Keratinocyte (primary cell): ENCODE data around the gene SLC12A5. TPM values are rescaled to one million over a fixed set of nuclear protein-coding genes. Genes with fewer than 3 reads are reported as not detected.

ENCODE experiments used
- DNase-seq: peaks from one replicate; pipeline ENCODE4 v3.0.0-alpha.2; 2011; ENCODE audit warnings: low read depth, missing footprints, low spot score
- FAIRE-seq: peaks from 2 replicates; lab custom pipeline; 2011; peaks lifted over from hg19 to GRCh38; lab: Jason Lieb, UNC
- H2AFZ ChIP-seq: 2 replicates; pipeline ENCODE4 v1.6.0; 2012; ENCODE audit warnings: low read length, control low read depth, inconsistent platforms; ENCODE audit not compliant: control insufficient read depth
- H3K27ac ChIP-seq: 2 replicates; pipeline ENCODE4 v1.5.1; 2011; ENCODE audit warnings: low read length; ENCODE audit not compliant: control insufficient read depth, insufficient read depth
- H3K27me3 ChIP-seq: 3 replicates; pipeline ENCODE4 v1.6.0; 2011; ENCODE audit warnings: low read length; ENCODE audit not compliant: control insufficient read depth, insufficient read depth; ENCODE audit errors: extremely low read depth
- H3K36me3 ChIP-seq, 2 experiments: 2 replicates in 1 of 2; 3 replicates in 1 of 2; pipeline ENCODE4 v1.5.1; 2011; ENCODE audit warnings: low read length in 2 of 2, mild to moderate bottlenecking in 1 of 2; ENCODE audit not compliant: control insufficient read depth in 2 of 2, insufficient read depth in 2 of 2; ENCODE audit errors: extremely low read depth in 1 of 2
- H3K4me1 ChIP-seq: 3 replicates; pipeline ENCODE4 v1.5.1; 2011; ENCODE audit warnings: low read length; ENCODE audit not compliant: control insufficient read depth, insufficient read depth; ENCODE audit errors: extremely low read depth
- H3K4me2 ChIP-seq: 3 replicates; pipeline ENCODE4 v1.6.0; 2011; ENCODE audit warnings: low read depth, low read length; ENCODE audit not compliant: control insufficient read depth, insufficient read depth; ENCODE audit errors: extremely low read depth
- H3K4me3 ChIP-seq, 3 experiments: fragments of 200-600 bp in 1 of 3; sonication (generic) in 1 of 3; 2 replicates in 2 of 3; 3 replicates in 1 of 3; pipeline ENCODE4 v1.5.1; 2011 to 2016; ENCODE audit warnings: low read length in 3 of 3, mild to moderate bottlenecking in 3 of 3, control low read depth in 2 of 3, inconsistent platforms in 1 of 3, low read depth in 1 of 3, mixed read lengths in 1 of 3, mixed run types in 1 of 3, moderate library complexity in 1 of 3; ENCODE audit not compliant: control insufficient read depth in 2 of 3, insufficient read depth in 2 of 3; ENCODE audit errors: extremely low read depth in 1 of 3
- H3K79me2 ChIP-seq: 2 replicates; pipeline ENCODE4 v1.6.0; 2012; ENCODE audit warnings: low read length; ENCODE audit not compliant: control insufficient read depth, insufficient read depth
- H3K9ac ChIP-seq: 3 replicates; pipeline ENCODE4 v1.6.0; 2011; ENCODE audit warnings: low read length; ENCODE audit not compliant: control insufficient read depth, insufficient read depth; ENCODE audit errors: extremely low read depth
- H3K9me1 ChIP-seq: 3 replicates; pipeline ENCODE4 v1.6.0; 2011; ENCODE audit warnings: low read length; ENCODE audit not compliant: control insufficient read depth, insufficient read depth; ENCODE audit errors: extremely low read depth
- H3K9me3 ChIP-seq: 2 replicates; pipeline ENCODE4 v1.5.1; 2012; ENCODE audit warnings: low read depth, low read length; ENCODE audit not compliant: control insufficient read depth
- H4K20me1 ChIP-seq: 3 replicates; pipeline ENCODE4 v1.6.0; 2011; ENCODE audit warnings: low read length; ENCODE audit not compliant: control insufficient read depth, insufficient read depth; ENCODE audit errors: extremely low read depth
- EZH2 ChIP-seq: IDR thresholded peaks from one replicate; pipeline ENCODE4 v1.6.1; 2012; ENCODE audit warnings: inconsistent platforms, mild to moderate bottlenecking, low read length, moderate library complexity
- dilution Hi-C: fragments of 300-500 bp; cut with MboI; formaldehyde crosslinking; loops from one replicate; pipeline ENCODE4 v1.7.0; 2020; ENCODE audit warnings: low sequenced_read_pairs; ENCODE audit not compliant: extremely low pct_ligation_motif_present
- polyA plus RNA-seq, 5 experiments: library from polyadenylated mRNA; depleted of rRNA in 3 of 5; stranded (reverse) in 3 of 5; stranded (forward) in 1 of 5; unstranded in 1 of 5; fragments of >200 nt; gene quantifications; 1 replicate in 1 of 5; 2 replicates in 3 of 5; 3 replicates in 1 of 5; pipeline versions ENCODE4 v1.2.1 to v1.2.3, GENCODE V29; 2011 to 2012; ENCODE audit warnings: missing spikeins in 2 of 5, low read depth in 1 of 5, low replicate concordance in 1 of 5
- TF ChIP-seq, protein P1 (sequence below), 3 experiments: IDR thresholded peaks in 1 of 3; conservative IDR thresholded peaks in 1 of 3; optimal IDR thresholded peaks in 1 of 3; 2 replicates in 2 of 3; 3 replicates in 1 of 3; pipeline versions ENCODE3 to v1.5.1; 2011; ENCODE audit warnings: low read length in 3 of 3, mild to moderate bottlenecking in 3 of 3, moderate library complexity in 2 of 3, control low read depth in 1 of 3, inconsistent platforms in 1 of 3; ENCODE audit not compliant: insufficient read depth in 2 of 3; ENCODE audit errors: extremely low read depth in 1 of 3

SLC12A5 gene
- polyA plus RNA-seq, 1 donor (not counting 4 experiments of a cell fraction or from before 2014, with no cell fraction given), result not detected

DNA sequence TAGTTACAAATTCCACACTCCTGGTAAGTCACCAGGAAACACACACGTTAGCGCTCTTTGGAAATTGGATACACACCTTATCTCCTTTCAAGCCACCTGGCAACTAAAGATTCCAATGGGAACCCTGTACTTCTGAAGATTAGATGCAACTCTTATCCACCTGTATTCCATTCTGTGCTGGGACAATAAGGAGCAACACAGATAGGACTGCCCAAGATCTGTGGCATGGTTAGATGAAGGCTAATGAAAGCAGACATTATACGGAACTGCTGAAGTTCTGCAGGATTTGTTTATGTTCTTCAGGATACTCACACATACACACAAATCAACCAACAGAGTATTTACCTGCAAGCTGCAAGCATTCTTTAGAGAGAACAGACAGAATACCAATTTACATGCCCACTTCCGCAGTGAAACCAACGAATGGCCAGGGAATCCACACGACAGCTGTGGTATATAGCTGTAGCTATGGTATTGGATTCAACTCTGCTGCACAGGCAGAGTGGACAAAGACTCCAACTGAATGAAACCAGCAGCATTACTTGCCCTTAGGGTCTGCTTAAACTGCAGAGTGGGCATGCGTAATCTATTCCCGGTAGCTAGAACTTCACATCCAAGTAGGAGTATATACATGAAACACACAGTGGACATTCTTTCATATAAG lies 48.8 kb downstream of the SLC12A5 start:
- Histone ChIP-seq H3K4me2 (no peak overlapping the region), H3K4me1 (peaks cover 11% of the 10 kb centered on the region), H2AFZ (no peak overlapping the region), H3K79me2 (peaks cover 40% of the 10 kb centered on the region), H3K9ac (no peak overlapping the region), H3K4me3 (no peak overlapping the region), H4K20me1 (peaks cover 4% of the 10 kb centered on the region), H3K27ac (no peak overlapping the region), H3K9me1 (no peaks in the 10 kb centered on the region), H3K9me3 (no peaks in the 10 kb centered on the region), H3K27me3 (no peaks in the 10 kb centered on the region), H3K36me3 (peaks cover 5 to 13% of the 10 kb centered on the region in 2 experiments)
- dilution Hi-C loops, result no loop called here
- FAIRE-seq, result no peak
- TF ChIP-seq, protein P1, sequence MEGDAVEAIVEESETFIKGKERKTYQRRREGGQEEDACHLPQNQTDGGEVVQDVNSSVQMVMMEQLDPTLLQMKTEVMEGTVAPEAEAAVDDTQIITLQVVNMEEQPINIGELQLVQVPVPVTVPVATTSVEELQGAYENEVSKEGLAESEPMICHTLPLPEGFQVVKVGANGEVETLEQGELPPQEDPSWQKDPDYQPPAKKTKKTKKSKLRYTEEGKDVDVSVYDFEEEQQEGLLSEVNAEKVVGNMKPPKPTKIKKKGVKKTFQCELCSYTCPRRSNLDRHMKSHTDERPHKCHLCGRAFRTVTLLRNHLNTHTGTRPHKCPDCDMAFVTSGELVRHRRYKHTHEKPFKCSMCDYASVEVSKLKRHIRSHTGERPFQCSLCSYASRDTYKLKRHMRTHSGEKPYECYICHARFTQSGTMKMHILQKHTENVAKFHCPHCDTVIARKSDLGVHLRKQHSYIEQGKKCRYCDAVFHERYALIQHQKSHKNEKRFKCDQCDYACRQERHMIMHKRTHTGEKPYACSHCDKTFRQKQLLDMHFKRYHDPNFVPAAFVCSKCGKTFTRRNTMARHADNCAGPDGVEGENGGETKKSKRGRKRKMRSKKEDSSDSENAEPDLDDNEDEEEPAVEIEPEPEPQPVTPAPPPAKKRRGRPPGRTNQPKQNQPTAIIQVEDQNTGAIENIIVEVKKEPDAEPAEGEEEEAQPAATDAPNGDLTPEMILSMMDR (optimal IDR thresholded peaks at IDR 0.05 in 1 of 3, IDR thresholded peaks at IDR 0.05 in 1 of 3, conservative IDR thresholded peaks at IDR 0.05 in 1 of 3; ENCODE audit: extremely low read depth in 1 of 3, insufficient read depth in 2 of 3, low read length in 3 of 3), result no peak
- TF ChIP-seq EZH2, result no peak
- DNase-seq, result no peak

DNA sequence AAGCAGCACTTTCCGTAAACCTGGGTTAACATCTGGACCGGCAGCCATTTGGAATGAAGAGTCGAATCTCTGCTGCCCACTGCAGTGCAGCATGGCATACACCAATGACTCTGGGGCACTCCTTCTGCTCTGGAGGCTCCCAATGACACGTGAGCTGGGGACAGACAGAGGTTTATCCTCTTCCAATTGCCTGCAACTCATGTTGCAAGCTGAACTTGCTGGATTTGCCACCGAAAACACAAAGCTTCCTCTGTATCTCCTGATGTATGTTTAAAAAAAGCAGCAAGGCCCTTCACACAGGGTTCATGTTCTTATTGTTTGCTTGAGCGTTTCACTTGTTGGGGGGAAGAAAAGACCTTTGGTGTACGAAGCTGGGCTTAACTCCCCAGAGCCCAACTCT lies 49.9 kb downstream of the SLC12A5 start:
- peaks cover 4% of the 10 kb centered on the region for H4K20me1 ChIP-seq
- H2AFZ ChIP-seq, result no peak overlapping the region
- H3K4me2 ChIP-seq, result no peak overlapping the region
- H3K4me3 ChIP-seq, result no peak overlapping the region
- H3K9me3 ChIP-seq, result no peaks in the 10 kb centered on the region
- DNase-seq (no peak), FAIRE-seq (no peak)
- H3K27ac ChIP-seq, result no peak overlapping the region
- no peaks in the 10 kb centered on the region for H3K27me3 ChIP-seq
- peaks cover 51% of the 10 kb centered on the region for H3K79me2 ChIP-seq
- H3K9ac ChIP-seq, result no peak overlapping the region
- dilution Hi-C loops, result no loop called here
- H3K9me1 ChIP-seq, result no peaks in the 10 kb centered on the region
- peaks cover 5 to 13% of the 10 kb centered on the region in 2 experiments for H3K36me3 ChIP-seq
- peaks cover 3% of the 10 kb centered on the region for H3K4me1 ChIP-seq
- TF ChIP-seq EZH2, result no peak
- TF ChIP-seq, protein P1 (optimal IDR thresholded peaks at IDR 0.05 in 1 of 3, IDR thresholded peaks at IDR 0.05 in 1 of 3, conservative IDR thresholded peaks at IDR 0.05 in 1 of 3; ENCODE audit: extremely low read depth in 1 of 3, insufficient read depth in 2 of 3, low read length in 3 of 3), result no peak
